ENCODE measurements around the gene TMEM217. TPM values are rescaled to one million over a fixed set of nuclear protein-coding genes. Genes with fewer than 3 reads are reported as not detected.

Gene TMEM217
- total RNA-seq, 1 donor from 2014 or later: not detected

GRCh38 chr6:37258405-37259105, 611 bp upstream of the TMEM217 start:
- no peak for TF ChIP-seq CTCF (IDR thresholded peaks at IDR 0.05; ENCODE audit: partially characterized antibody, unreplicated experiment)
- no peaks in the 10 kb centered on the region for H3K36me3 Mint-ChIP-seq (ENCODE audit: unreplicated experiment)
- peaks cover 4% of the 10 kb centered on the region for H3K27me3 Mint-ChIP-seq (ENCODE audit: unreplicated experiment)
- peak overlapping the region; percentile 95 for H3K4me3 Mint-ChIP-seq (ENCODE audit: unreplicated experiment)
- H3K9me3 Mint-ChIP-seq (ENCODE audit: unreplicated experiment): no peaks in the 10 kb centered on the region
- DNase-seq: no peak
- H3K4me1 Mint-ChIP-seq (ENCODE audit: low read depth, unreplicated experiment): peaks cover 5% of the 10 kb centered on the region
- H3K27ac Mint-ChIP-seq (ENCODE audit: unreplicated experiment): peak overlapping the region; percentile 81

DNA sequence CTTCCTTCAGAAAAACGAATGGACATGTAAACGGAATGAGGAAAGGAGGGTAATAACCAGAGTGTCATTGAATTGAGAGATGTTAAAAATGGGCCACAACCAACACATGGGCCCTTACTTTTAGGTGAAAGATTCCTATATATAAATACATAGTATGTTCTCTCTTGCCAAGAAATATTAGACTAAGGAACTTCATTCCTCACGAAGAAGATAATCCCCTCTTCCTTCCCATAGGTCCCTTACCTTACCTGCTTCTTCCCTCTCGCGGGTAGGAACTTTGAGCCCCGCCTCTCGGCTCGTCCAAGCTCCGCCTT, 667 bp downstream of the TMEM217 start:
- no peak for DNase-seq
- H3K27me3 Mint-ChIP-seq (ENCODE audit: unreplicated experiment): peaks cover 4% of the 10 kb centered on the region
- TF ChIP-seq CTCF (IDR thresholded peaks at IDR 0.05; ENCODE audit: partially characterized antibody, unreplicated experiment): no peak
- H3K4me3 Mint-ChIP-seq (ENCODE audit: unreplicated experiment): peak overlapping the region; percentile 95
- H3K27ac Mint-ChIP-seq (ENCODE audit: unreplicated experiment): no peak overlapping the region
- peaks cover 5% of the 10 kb centered on the region for H3K4me1 Mint-ChIP-seq (ENCODE audit: low read depth, unreplicated experiment)
- no peaks in the 10 kb centered on the region for H3K9me3 Mint-ChIP-seq (ENCODE audit: unreplicated experiment)
- H3K36me3 Mint-ChIP-seq (ENCODE audit: unreplicated experiment): no peaks in the 10 kb centered on the region

DNA sequence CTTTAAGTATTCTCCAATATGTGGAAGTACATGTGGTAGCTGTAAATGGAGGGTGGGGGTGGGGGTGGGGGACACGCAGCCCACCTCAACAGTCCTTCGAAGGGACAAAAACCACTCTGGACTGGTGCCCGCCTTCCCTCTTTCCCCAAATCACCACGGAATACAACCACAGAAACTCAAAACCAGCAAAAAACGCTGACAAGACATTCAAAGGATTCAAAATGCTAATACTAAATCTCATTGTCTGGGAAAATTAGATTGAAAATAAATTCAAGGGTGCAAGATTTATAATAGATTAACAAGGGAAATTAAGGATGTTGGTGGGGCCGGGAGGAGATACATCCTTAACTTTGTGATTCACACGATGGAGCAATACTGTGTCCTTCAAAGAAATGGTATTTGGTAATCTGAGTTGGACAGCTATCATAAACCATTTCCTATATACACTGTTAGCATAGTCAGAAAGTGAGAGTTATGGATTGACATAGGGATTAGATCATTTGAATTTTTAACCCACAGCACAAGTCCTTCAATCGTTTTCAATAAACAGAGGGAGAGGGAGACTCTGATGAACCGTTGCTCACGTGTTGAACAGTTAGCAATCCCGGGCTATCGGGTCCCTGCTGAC, 1.1 kb downstream of the TMEM217 start:
- H3K9me3 Mint-ChIP-seq (ENCODE audit: unreplicated experiment): no peaks in the 10 kb centered on the region
- H3K36me3 Mint-ChIP-seq (ENCODE audit: unreplicated experiment): no peaks in the 10 kb centered on the region
- no peak for DNase-seq
- no peak overlapping the region for H3K27ac Mint-ChIP-seq (ENCODE audit: unreplicated experiment)
- peaks cover 5% of the 10 kb centered on the region for H3K4me1 Mint-ChIP-seq (ENCODE audit: low read depth, unreplicated experiment)
- no peak for TF ChIP-seq CTCF (IDR thresholded peaks at IDR 0.05; ENCODE audit: partially characterized antibody, unreplicated experiment)
- H3K27me3 Mint-ChIP-seq (ENCODE audit: unreplicated experiment): peaks cover 4% of the 10 kb centered on the region
- peak overlapping the region; percentile 95 for H3K4me3 Mint-ChIP-seq (ENCODE audit: unreplicated experiment)

- peaks cover 4% of the 10 kb centered on the region for H3K27me3 Mint-ChIP-seq (ENCODE audit: unreplicated experiment)
- DNase-seq: no peak
These were observed 3.1 kb downstream of the TMEM217 start for GRCh38 chr6:37254881-37255280.

More at GRCh38 chr6:37254881-37255280, 3.1 kb downstream of the TMEM217 start:
- H3K4me1 Mint-ChIP-seq (ENCODE audit: low read depth, unreplicated experiment): peaks cover 5% of the 10 kb centered on the region
- H3K4me3 Mint-ChIP-seq (ENCODE audit: unreplicated experiment): no peak overlapping the region
- TF ChIP-seq CTCF (IDR thresholded peaks at IDR 0.05; ENCODE audit: partially characterized antibody, unreplicated experiment): no peak
- no peaks in the 10 kb centered on the region for H3K9me3 Mint-ChIP-seq (ENCODE audit: unreplicated experiment)
- no peak overlapping the region for H3K27ac Mint-ChIP-seq (ENCODE audit: unreplicated experiment)
- H3K36me3 Mint-ChIP-seq (ENCODE audit: unreplicated experiment): no peaks in the 10 kb centered on the region

Data from glutamatergic neuron (in vitro differentiated cells).